ENCODE measurements around the gene CMTR1.
"Not testable (repeated sequence)": the region's sequence is repeated elsewhere in the genome, so short reads cannot be mapped to it uniquely, and the experiment has no call there.

CMTR1 gene

DNA sequence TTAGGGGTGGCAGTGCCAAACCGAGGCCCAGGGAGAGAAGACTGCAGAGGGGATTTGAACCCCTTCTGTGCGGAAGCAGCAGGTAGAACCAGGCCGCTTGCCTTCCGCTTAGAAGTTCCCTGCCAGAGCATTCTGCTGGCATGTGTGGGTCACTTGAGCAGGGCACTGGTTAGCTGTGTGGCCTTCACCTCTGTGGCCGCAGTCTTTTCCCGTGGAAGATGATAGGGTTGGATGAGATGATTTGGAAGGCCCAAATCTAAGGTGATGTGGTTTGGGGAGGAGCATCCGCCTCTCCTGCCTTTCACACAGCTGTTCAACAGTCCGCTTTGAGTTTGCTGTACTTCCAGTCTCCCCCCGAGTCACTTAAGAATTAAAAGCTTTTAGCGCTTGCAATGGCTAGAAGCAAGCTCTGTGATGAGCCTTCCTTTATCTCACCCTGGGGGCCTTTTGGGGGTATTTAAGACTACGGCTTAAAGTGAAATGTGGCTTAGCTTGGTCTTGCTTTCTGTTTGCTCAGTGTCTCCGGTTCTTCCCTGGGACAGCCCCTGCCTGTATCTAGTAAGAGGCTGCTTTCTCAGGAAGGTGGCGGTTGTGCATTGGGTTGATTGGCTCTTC is 743 bp downstream of the CMTR1 start:
- no peak for FAIRE-seq
- DNase-seq (ENCODE audit: low spot score), result no peak

DNA sequence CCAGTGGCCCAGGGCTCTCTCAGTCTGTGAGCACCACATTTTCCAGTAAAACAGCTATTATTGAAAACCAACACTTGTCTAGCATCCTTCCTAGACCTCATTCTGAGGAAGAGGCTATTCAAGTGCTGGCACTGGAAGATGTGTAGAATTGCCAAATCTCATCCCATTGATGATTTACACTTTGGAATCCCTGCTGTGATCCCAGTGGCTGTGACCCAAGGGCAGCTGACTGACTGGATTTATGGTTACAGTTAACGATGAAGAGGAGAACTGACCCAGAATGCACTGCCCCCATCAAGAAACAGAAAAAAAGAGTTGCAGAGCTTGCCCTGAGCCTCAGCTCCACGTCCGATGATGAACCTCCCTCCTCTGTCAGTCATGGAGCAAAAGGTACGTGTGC is 2.4 kb downstream of the CMTR1 start:
- FAIRE-seq (no peak), DNase-seq (ENCODE audit: low spot score) (no peak)

DNA sequence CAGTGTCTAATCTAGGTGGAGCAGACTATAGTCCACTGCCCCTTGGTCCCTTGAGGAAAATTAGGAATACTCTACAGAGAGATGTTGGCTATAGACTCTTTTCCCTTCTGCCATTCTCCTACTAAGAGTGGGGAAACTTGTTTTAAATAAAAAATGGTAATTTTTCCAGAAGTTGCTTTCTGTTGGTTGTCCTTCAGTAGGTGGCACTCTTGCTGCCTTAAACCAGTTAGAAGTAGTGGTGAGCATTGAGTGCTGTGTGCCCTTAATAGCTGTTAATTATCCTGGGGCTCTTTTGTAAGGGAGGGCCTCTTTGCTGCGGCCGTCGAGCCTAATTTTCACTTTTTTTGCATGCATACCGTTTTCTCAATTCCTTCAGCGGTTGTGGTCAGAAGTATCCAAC is 2.8 kb downstream of the CMTR1 start:
- FAIRE-seq (no peak), DNase-seq (ENCODE audit: low spot score) (no peak)

DNA sequence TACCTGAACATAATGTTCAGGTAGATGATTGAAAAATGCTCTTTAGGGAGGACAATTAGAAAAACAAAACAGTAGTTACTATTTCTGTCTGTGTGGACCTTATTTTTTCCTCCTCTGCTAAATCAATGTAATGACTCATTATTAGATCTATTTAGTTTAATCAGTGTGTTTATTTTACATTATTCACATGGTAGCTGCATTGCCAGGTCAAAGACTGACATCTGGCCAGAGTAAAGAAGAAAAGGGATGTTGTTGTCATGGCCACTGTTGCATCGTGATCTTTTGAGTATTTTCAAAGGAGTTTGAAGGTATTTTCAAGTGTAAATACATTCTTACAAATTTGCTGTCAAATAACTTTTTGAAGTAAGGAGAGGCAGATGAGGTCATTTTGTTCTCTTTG is 5.9 kb downstream of the CMTR1 start:
- FAIRE-seq (no peak), DNase-seq (ENCODE audit: low spot score) (no peak)

DNA sequence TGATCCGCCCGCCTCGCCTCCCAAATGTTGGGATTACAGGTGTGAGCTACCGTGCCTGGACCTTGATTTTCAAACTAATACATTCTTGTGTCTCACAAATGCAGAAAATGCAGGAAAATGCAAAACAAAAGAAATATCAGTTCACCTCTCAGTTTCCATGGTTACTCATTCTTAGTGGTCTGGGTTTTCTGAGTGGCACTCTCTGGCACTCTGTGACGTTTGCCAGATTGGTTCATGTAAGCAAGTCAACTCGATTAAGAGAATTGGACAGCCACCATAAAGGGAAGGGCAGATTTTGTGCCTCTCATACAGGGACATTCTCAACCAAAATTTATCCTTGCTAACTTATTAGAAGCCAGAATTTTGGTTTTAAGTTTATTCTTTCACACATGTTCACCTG is 8.6 kb downstream of the CMTR1 start:
- FAIRE-seq (no peak), DNase-seq (ENCODE audit: low spot score) (no peak)

DNA sequence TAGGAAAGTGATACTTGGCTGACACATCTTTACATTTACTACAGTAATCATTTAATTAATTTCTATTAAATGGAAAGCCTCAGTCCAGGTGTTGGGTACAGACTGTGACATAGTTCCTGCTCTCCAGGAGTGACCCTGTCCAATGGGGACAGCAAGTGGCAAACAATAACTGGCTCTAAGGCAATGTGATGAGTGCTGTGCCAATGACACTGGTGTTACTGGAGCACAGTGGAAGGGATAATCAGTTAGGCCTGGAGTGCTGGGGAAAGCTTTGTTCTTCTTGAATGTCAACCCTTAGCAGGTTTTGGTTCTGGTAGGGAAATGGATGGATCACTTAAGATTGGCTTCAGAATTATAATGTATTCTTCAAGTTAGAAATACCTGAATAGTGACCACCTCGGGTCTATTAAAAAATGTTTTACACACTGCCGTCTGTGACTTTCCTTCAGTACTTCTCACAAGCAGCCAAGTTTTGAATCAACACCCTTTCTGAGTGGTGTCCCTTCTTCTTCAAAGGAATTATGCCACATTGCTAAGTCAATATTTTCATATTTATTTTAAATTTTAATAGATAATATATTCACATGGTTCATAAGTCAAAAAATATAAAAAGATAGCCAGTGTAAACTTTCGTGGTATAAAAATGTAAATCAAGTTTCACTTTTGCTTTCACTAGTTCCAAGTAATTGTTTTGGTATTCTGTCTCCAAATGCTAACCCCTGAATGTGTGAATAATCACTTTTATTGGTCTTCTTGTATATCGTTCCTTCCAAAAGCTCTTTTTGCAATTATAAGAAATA is 9.6 kb downstream of the CMTR1 start:
- DNase-seq (ENCODE audit: low spot score) (no peak), FAIRE-seq (no peak)

DNA sequence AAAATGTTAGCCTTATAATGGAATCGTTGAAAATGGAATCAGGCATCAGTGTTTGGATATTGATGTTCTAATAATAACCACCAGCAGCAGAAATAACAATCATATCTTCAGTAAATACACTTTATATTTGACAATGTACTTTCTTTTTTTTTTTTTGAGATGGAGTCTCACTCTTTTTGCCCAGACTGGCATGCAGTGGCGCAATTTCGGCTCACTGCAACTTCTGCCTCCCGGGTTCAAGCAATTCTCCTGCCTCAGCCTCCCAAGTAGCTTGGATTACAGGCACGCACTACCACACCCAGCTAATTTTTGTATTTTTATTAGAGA is 10.2 kb downstream of the CMTR1 start:
- DNase-seq (ENCODE audit: low spot score); FAIRE-seq: not testable (repeated sequence)

DNA sequence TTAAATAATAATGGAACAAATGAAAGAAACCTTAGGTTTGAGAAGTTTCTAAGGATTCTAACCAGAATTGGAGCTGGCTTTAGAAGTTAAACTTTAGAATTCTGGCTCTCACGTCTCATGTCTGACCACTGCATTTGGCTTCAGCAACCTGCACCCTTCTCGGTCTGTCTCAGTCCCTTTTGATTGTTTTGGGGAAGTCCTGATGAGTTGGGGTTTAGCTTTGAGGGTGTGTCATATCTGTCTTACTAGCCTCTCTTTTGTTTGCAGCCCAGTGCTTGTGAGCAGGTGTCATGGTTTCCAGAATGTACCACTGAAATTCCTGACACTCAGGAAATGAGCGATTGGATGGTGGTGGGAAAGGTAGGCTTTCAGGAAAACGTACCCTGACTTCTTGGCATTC is 17.0 kb downstream of the CMTR1 start:
- DNase-seq (ENCODE audit: low spot score) (no peak), FAIRE-seq (no peak)

DNA sequence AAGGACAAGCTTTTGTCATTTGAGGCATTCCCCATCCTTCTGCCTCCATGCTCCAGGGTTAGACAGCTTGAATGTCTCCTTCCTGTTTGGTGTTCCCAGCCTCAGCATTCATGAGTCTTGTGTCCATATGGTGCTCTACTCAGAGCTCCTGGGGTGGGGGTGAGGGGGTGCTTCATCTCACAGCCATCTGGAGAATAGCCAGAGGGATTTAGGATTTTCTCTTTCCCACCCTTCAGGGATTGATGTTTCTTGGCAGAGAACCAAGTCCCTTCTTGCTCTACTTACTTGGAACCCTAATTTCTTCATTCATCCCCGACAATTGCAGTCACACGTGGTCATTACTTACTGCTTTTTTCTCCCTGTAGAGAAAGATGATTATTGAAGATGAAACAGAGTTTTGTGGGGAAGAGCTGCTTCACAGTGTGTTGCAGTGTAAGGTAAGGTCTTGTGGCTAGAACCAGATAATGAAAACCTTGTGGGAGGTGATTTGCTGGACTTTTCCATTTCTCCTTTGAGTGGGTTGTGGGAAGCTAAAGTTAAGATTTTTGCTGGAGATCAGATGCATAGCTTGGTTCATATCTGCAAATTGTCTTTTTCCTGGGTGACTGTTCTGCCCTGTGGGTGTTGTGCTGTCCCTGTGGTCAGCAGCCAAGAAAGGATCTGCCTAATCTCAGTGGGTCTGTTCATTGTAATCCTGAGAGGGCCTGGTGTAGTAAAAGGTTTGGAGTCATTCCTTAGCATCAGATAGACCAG is 18.6 kb downstream of the CMTR1 start:
- FAIRE-seq (no peak), DNase-seq (ENCODE audit: low spot score) (no peak)

DNA sequence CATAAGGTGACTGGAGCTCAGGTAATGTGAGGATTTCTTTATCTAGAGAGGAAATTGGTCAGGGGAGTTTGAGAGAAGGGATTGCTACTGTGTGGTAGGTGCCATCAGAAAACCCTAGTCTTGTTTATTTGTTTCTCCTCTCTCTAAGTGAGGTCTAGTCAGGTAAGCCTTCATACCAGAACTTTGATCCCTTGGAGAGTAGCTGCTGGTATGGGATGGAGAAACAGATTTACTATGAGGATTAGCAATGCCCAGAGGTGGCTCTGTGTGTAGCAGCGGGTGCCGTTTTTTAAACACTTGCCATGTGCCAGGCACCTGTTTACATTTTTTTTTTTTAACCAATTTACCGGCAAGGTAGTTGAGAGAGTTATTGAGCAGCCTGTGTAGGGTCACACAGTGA is 19.5 kb downstream of the CMTR1 start:
- no peak for DNase-seq (ENCODE audit: low spot score)
- FAIRE-seq, result no peak

DNA sequence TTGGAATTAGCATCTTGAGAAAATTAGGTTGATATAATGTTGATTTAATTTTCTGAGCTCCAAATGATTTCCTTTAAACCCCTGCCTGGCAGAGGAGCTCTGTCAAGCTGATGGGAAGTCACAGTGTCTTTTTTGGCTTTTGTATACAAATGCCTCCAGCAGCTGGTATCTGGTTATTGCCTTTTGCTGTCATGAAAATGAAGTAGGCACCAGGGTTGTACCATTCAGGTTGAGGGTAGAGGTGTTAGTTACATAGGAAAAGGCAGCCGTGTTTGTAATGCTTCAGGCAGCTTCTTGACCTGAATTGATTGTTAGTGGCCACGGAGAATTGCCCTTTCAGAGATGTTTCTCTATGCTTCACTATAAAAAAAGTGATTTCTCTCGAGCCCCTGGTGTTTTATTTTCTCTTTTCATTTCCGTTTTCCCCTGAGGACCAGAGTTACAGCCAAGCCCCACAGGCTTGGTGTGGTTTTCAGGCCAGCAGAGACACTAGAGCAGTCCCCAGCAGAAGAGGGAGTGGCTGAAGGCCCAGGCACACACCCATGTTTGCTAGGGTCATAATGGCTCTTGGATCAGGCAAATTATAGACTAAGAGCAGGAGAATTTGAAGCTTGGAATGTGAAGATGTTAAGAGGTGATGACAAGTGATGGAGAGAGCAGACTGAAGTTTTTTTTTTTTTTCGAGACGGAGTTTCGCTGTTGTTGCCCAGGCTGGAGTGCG is 21.6 kb downstream of the CMTR1 start:
- DNase-seq (ENCODE audit: low spot score), result no peak
- FAIRE-seq, result no peak

DNA sequence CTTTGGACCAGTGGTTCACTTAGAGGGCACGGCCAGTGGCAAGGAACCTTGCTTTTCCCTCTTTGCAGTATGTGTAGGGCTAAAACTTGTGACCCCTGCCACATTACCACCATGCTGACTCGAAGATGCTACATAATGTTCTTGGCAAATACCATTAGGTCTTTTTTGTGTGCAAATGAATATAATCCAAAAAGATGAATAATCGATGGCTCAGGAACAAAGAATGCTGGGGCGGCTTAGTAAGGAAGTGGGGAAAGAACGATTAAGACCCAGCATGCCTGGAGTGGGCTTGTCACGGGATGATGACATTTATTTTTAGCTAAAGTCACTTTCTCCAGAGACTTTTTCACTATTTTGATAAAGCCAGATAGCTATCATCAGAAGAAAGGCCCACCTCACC is 23.1 kb downstream of the CMTR1 start:
- FAIRE-seq (no peak), DNase-seq (ENCODE audit: low spot score) (peak; percentile 14)

DNA sequence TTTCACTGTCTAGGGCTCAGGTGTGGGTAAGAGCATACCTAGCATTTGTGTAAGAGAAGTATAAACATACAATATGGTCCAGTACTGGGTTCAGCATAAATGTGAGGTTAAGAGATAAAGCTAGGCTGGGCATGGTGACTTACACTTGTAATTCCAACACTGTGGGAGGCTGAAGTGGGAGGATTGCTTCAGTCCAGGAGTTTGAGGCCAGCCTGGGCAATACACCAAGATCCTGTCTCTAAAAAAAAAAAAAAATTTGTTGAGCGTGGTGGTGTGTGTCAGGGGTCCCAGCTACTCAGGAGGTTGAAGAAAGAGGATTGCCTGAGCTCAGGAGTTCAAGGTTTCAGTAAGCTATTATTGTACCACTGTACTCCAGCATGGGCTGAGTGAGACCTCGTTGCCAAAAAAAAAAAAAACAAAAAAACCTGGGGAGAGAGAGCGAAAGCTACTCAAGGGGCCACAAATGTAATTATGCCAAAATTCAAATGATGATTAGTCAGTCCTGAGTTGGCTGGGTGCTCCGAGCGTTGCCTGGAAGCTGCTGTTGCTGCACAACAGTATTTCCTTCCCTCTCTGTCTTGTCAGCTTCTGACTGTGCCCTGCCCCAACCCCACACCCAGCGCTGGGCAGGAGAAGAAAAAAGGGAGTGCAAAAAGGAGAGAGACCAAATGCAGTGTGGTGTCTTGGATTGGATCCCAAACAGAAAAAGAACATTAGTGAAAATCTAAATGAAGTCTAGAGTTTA is 24.0 kb downstream of the CMTR1 start:
- no peak for FAIRE-seq
- no peak for DNase-seq (ENCODE audit: low spot score)

DNA sequence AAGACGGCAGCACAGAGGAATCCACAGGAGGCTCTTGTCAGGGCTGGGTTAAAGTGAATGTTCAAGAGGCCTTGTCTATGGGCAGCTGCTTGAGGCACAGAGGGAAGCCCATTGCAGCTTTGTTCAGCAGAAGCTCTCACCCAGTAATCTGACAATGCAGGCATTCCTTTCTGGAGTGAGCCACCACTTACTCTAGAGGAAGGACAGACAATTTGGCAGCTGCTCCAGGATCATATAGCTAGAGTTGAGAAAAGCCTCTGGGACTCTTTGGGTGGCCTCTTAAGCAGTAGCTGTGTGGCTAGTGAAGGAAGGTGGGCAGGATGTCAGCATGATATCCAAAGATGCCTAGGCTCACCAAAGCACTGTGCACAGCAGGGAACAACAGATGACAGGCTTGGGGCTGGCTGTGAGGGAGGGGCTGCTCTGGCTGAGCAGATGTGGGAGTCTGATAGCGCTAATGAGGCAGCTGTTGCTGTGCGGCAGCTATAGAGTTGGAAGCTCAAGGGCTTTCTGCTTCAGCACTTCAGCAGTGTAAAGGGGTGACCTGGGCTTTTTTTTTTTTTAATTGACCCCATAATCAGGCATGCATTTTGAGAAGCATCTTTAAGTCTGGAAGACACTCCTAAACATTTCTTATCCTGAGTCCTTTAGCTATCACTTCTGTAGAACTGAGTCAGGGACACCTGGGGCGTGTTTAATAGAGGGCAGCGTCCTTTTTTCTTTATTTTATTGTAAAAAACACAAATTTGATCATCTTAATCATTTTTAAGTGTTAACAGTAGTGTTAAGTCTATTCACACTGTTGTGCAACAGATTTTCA is 27.2 kb downstream of the CMTR1 start:
- FAIRE-seq (no peak), DNase-seq (ENCODE audit: low spot score) (no peak)

DNA sequence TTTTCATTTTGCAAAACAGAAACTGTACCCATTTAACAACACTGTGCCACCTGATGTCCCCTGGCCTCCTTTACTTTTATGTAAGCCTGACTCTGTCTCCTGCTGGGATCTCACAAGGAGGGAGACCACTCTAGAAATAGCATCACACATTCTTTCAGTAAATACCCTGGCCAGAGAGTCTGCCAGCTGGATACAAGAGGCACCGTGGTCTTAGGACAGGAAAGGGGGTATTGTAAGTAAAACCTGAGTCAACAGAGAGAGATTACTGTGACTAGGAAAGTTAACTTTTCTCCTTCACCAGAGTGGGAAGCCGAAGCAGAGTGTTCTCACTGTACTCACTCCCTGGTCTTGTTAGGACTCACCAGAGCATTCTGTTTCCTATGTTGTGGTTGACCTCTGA is 27.8 kb downstream of the CMTR1 start:
- DNase-seq (ENCODE audit: low spot score) (no peak), FAIRE-seq (no peak)

DNA sequence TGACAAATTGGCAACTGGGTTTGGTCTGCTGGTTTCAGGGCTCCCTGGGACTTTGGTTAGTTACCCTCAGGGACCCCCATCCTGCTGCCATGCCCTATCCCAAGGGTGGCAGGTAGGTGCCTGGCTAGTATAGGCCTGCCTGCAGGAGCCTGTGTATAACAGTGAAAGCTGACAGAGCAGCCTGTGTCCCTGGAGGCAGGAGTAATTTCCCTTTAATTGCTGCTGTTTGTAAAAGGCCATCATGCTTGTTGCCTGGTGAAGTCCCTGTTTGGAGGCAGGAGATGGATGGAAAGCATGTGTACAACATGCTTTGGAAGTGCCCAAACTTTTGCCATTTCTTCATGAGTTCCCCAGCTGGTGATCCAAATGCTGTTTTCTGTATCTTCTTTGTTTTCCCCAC is 30.1 kb downstream of the CMTR1 start:
- FAIRE-seq (no peak), DNase-seq (ENCODE audit: low spot score) (no peak)

DNA sequence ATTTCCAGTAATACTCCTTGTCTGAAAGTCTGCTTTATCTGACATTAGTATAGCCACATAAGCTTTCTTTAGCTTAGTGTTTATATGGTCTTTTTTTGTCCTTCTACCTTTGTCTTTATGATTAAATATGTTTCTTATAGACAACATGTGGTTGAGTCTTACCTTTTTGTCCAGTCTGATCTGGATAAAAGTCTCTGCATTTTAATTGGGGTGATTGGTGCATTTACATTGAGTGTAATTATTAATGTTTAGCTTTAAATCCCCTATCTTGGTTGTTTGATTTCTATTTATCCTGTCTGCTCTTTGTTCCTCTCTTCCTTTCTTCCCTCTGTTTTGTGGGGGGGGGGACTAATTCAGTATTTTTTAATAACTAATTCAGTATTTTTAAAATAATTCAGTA is 34.7 kb downstream of the CMTR1 start:
- no peak for FAIRE-seq
- no peak for DNase-seq (ENCODE audit: low spot score)

DNA sequence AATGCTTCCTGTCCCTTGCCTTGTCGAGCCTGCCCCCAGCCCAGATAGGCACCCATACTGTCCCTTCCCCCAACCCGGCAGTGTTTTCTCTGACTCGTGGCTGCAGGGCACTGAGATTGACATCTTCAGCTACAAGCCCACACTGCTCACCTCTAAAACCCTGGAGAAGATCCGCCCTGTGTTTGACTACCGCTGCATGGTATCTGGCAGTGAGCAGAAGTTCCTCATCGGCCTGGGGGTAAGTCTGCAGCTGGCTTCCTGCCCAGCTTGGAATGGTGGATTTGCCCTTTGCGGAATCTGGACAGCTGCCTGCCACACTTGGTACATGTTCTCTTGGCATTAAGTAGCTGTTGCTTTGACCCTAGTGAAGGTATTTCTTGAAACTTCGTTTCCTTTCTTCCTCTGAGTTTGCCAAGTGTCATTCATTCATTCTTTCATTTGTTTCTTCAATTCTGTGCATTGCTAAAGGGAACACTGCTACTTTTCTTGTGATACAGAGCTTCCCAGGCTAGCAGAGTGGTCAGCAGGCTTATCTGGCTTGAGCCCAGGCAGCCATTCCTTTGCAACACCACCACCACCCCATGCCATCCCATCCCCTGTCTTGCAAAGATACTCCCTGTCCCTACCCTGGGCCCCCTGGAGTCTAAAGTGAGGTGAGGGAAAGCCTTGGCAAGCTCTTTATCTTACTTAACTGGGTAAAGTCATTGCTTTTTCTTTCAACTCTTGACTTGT is 40.5 kb downstream of the CMTR1 start:
- no peak for FAIRE-seq
- no peak for DNase-seq (ENCODE audit: low spot score)

DNA sequence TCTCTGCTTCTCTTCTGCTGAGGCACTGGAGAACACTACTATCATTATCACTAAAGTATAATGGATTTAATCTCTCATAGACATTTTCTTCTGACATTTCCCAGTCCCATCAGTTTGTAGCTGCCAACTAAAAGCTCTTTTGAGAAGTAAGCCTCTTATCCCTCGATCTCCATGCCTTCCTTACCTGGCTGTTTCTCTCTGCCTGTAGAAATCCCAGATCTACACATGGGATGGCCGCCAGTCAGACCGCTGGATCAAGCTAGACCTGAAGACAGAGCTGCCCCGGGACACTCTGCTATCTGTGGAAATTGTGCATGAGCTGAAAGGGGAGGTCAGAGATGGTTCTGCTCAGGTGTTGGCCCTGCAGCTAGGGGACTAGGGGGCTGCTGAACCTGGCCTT is 41.3 kb downstream of the CMTR1 start:
- DNase-seq (ENCODE audit: low spot score), result no peak
- FAIRE-seq, result no peak

DNA sequence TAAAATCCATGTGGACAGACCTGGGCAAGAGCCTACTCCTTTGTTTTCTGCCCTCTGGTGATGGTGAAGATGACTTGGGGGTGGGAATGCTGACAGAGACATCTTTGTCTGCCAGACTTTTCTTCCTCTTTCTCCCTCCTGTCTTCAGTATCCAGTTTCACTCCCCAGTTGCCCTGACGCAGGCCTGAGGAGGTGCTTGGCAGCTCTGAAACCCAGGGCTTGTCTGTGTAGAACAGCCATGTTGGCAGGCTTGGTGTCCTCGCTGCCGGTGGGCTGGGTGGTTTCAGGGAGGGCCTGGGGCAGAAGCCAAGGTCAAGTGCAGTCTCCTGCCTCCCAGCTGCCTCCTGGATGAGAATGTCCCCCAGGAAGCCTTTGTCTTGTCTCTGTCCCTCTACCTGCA is 44.2 kb downstream of the CMTR1 start:
- DNase-seq (ENCODE audit: low spot score) (no peak), FAIRE-seq (no peak)

All from RCC 7860 (cell line).